Left colon (tissue), 2 donors: ENCODE measurements around the gene TMEM82. TPM values are rescaled to one million over a fixed set of nuclear protein-coding genes. Genes with fewer than 3 reads are reported as not detected.
"Not testable (repeated sequence)": the region's sequence is repeated elsewhere in the genome, so short reads cannot be mapped to it uniquely, and the experiment has no call there.

ENCODE experiments used
- ATAC-seq: fragments of 200-7000 bp; cut with Tn5 transposase; one replicate; pipeline ENCODE4 v1.9.1; 2020; ENCODE audit warnings: mild to moderate bottlenecking, moderate library complexity
- DNase-seq, 2 donors: peaks; one replicate each; pipeline ENCODE4 v3.0.0-alpha.2; 2020
- intact Hi-C, 2 donors: fragments of 100-400 bp; cut with DNase I in 1 of 2; cut with micrococcal nuclease in 1 of 2; formaldehyde crosslinking; loops; one replicate each; pipeline versions ENCODE4 v1.11.2 to v1.14.0; 2022; cut with DNase I, micrococcal nuclease
- long read RNA-seq: library from polyadenylated mRNA; unstranded; transcript quantifications from one replicate; pipeline ENCODE4 v2.0.0, GENCODE V29; 2021
- total RNA-seq, 2 donors: library from RNA; stranded (reverse); fragmentation: NEBNext Ultra II Directional; extraction: Animal tissue kit (Norgen Biotek cat#: 25700); gene quantifications; one replicate each; pipeline ENCODE4 v1.2.1, GENCODE V29; 2021
- donor health status: DM: no; HTN: no; CAD: no.
- donor health status: DM: yes; HTN: yes; CAD: no.

Gene TMEM82
- total RNA-seq = 10 to 100 TPM; 13.1 to 18.6 TPM
- long read RNA-seq, transcript TMEM82-201 (6 exons, 1,520 nt) = major isoform, 25 of 34 reads
- long read RNA-seq, partial matches to known transcripts = 4 of 34 reads
- long read RNA-seq, other reads (novel, unspliced or antisense) = 5 of 34 reads

GRCh38 chr1:15742339-15742801, at the start of gene TMEM82:
TSS of gene TMEM82 (plus strand) at chr1:15742499. CDS start at chr1:15742560, 61 bp downstream.
- peak; percentile 74 to 76 for DNase-seq
- intact Hi-C loops = loop anchor here in 1 of 2 donors (5.0 kb wide), 1 partner anchor 145 kb away; no protein-coding TSS in a partner anchor
- ATAC-seq = peak; percentile 62

GRCh38 chr1:15693371-15693770, 48.9 kb upstream of the TMEM82 start:
- intact Hi-C loops = no loop called here
- no peak for DNase-seq
- ATAC-seq = no peak

- intact Hi-C loops = no loop called here
- DNase-seq = peak in 1 of 2 donors; percentile 28
- ATAC-seq = peak; percentile 41
These were observed 45.3 kb upstream of the TMEM82 start for GRCh38 chr1:15696956-15697521.

GRCh38 chr1:15698201-15698600, 44.1 kb upstream of the TMEM82 start:
- intact Hi-C loops = no loop called here
- ATAC-seq (no peak), DNase-seq (no peak)

GRCh38 chr1:15699321-15699720, 43.0 kb upstream of the TMEM82 start:
- intact Hi-C loops, ATAC-seq, DNase-seq: not testable (repeated sequence)

- DNase-seq (no peak), ATAC-seq (no peak)
- intact Hi-C loops = no loop called here
These were observed 41.8 kb upstream of the TMEM82 start for GRCh38 chr1:15700508-15700907.

- DNase-seq (no peak), ATAC-seq (no peak)
- intact Hi-C loops = no loop called here
These were observed 40.5 kb upstream of the TMEM82 start for GRCh38 chr1:15701784-15702183.

GRCh38 chr1:15702722-15703550, 39.4 kb upstream of the TMEM82 start:
- DNase-seq (peak; percentile 47 to 54), ATAC-seq (peak; percentile 95)
- intact Hi-C loops = no loop called here

GRCh38 chr1:15703562-15703961, 38.7 kb upstream of the TMEM82 start:
- intact Hi-C loops = no loop called here
- peak; percentile 60 for ATAC-seq
- DNase-seq = peak; percentile 36 to 62

- DNase-seq (no peak), ATAC-seq (no peak)
- intact Hi-C loops = no loop called here
These were observed 37.6 kb upstream of the TMEM82 start for GRCh38 chr1:15704526-15705183.

GRCh38 chr1:15705184-15705566, 37.1 kb upstream of the TMEM82 start:
- ATAC-seq (no peak), DNase-seq (no peak)
- intact Hi-C loops = no loop called here

- ATAC-seq (no peak), DNase-seq (no peak)
- intact Hi-C loops = no loop called here
These were observed 35.5 kb upstream of the TMEM82 start for GRCh38 chr1:15706751-15707150.

- intact Hi-C loops = no loop called here
These were observed 34.9 kb upstream of the TMEM82 start for GRCh38 chr1:15707239-15707925.

GRCh38 chr1:15708486-15709137, 33.7 kb upstream of the TMEM82 start:
- ATAC-seq = no peak
- intact Hi-C loops = no loop called here

More at GRCh38 chr1:15707239-15707925, 34.9 kb upstream of the TMEM82 start:
- no peak for DNase-seq
- ATAC-seq = no peak

GRCh38 chr1:15709226-15709625, 33.1 kb upstream of the TMEM82 start:
- intact Hi-C loops = no loop called here
- ATAC-seq = no peak
- no peak for DNase-seq

More at GRCh38 chr1:15708486-15709137, 33.7 kb upstream of the TMEM82 start:
- DNase-seq = no peak

GRCh38 chr1:15712168-15712567, 30.1 kb upstream of the TMEM82 start:
- ATAC-seq = no peak
- intact Hi-C loops = no loop called here
- DNase-seq = no peak

GRCh38 chr1:15714406-15715136, 27.7 kb upstream of the TMEM82 start:
- DNase-seq (no peak), ATAC-seq (no peak)
- intact Hi-C loops = no loop called here
